ENCODE data around the gene PGM5.

DNA sequence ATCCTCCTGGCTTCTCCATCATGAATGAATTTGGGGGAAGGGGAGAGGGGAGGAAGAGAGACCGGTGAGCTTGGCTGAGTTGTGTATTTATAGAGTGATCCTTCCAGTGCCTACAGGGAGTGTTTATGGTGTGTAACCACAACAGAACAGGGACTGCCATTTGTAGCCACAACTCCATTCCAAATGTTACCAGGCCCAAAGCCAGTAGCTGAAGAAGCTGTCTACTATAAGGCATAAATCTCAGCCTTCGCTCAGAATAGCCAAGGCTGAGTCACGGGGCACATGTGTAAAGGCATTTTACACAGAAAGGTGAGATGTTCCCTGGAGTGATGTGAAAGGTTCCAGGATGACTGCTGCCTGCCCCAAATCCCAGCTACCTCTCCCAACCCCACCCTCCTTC lies 181.8 kb downstream of the PGM5 start:
- TF ChIP-seq, protein P1, sequence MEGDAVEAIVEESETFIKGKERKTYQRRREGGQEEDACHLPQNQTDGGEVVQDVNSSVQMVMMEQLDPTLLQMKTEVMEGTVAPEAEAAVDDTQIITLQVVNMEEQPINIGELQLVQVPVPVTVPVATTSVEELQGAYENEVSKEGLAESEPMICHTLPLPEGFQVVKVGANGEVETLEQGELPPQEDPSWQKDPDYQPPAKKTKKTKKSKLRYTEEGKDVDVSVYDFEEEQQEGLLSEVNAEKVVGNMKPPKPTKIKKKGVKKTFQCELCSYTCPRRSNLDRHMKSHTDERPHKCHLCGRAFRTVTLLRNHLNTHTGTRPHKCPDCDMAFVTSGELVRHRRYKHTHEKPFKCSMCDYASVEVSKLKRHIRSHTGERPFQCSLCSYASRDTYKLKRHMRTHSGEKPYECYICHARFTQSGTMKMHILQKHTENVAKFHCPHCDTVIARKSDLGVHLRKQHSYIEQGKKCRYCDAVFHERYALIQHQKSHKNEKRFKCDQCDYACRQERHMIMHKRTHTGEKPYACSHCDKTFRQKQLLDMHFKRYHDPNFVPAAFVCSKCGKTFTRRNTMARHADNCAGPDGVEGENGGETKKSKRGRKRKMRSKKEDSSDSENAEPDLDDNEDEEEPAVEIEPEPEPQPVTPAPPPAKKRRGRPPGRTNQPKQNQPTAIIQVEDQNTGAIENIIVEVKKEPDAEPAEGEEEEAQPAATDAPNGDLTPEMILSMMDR (conservative IDR thresholded peaks at IDR 0.05; ENCODE audit: low read depth, low read length), result no peak
- TF ChIP-seq EZH2 (IDR thresholded peaks at IDR 0.05; ENCODE audit: borderline replicate concordance, low read depth, low read length, poor library complexity, severe bottlenecking), result no peak

Measured in A673 (cell line).